H1 (cell line): ENCODE measurements around the gene PAX5. TPM values are rescaled to one million over a fixed set of nuclear protein-coding genes. Genes with fewer than 3 reads are reported as not detected.

Experiments
- CTCF ChIA-PET: fragments of 300-600 bp; sonication (Branson Sonifier 250); formaldehyde crosslinking; loops from one replicate; lab custom pipeline; 2021; ENCODE audit not compliant: partially characterized antibody; lab: Charles Lee
- POLR2A ChIA-PET: fragments of 300-600 bp; sonication (Branson Sonifier 250); formaldehyde crosslinking; loops from one replicate; lab custom pipeline; 2021; ENCODE audit warnings: inconsistent platforms; ENCODE audit not compliant: partially characterized antibody; lab: Charles Lee
- DNase-seq, 2 experiments: peaks; one replicate each; pipeline versions ENCODE4 v3.0.0 to v3.0.0-alpha.2; 2010 to 2022; ENCODE audit warnings: low spot score in 2 of 2, low read depth in 1 of 2, mixed read lengths in 1 of 2
- FAIRE-seq: peaks from 2 replicates; lab custom pipeline; 2011; peaks lifted over from hg19 to GRCh38; lab: Jason Lieb, UNC
- H2AFZ ChIP-seq: 2 replicates; pipeline ENCODE4 v1.8.1; 2012; ENCODE audit warnings: low read length, inconsistent platforms
- H2AK5ac ChIP-seq: 2 replicates; pipeline ENCODE4 v1.6.1; 2013; ENCODE audit warnings: low read depth, low read length
- H2BK120ac ChIP-seq: replicated peaks from 2 replicates; pipeline ENCODE3; 2013; ENCODE audit warnings: low read depth, low read length, inconsistent platforms
- H2BK12ac ChIP-seq: 2 replicates; pipeline ENCODE4 v1.6.1; 2013; ENCODE audit warnings: low read depth, low read length
- H2BK15ac ChIP-seq: 2 replicates; pipeline ENCODE4 v1.6.1; 2013; ENCODE audit warnings: low read length
- H2BK20ac ChIP-seq: 2 replicates; pipeline ENCODE4 v1.6.1; 2013; ENCODE audit warnings: low read length
- H2BK5ac ChIP-seq: 2 replicates; pipeline ENCODE4 v1.6.1; 2013; ENCODE audit warnings: low read depth, low read length
- H3K14ac ChIP-seq: 2 replicates; pipeline ENCODE4 v1.6.1; 2013; ENCODE audit warnings: inconsistent platforms; ENCODE audit not compliant: insufficient read length
- H3K18ac ChIP-seq: 2 replicates; pipeline ENCODE4 v1.6.1; 2013; ENCODE audit warnings: low read length; ENCODE audit errors: extremely low read depth
- H3K23ac ChIP-seq: 2 replicates; pipeline ENCODE4 v1.6.1; 2013; ENCODE audit warnings: inconsistent platforms; ENCODE audit not compliant: insufficient read length
- H3K23me2 ChIP-seq: 2 replicates; pipeline ENCODE4 v1.6.1; 2013; ENCODE audit warnings: low read depth, low read length
- H3K27ac ChIP-seq: 2 replicates; pipeline ENCODE4 v1.6.1; 2011; ENCODE audit warnings: low read depth, low read length, inconsistent platforms
- H3K27me3 ChIP-seq, 4 experiments: replicated peaks in 1 of 4; 1 replicate in 1 of 4; 2 replicates in 3 of 4; pipeline versions ENCODE4 v1.6.1 to v1.8.1; 2011 to 2013; ENCODE audit warnings: low read length in 3 of 4, mild to moderate bottlenecking in 3 of 4, inconsistent platforms in 2 of 4, mixed read lengths in 2 of 4, moderate library complexity in 1 of 4; ENCODE audit not compliant: control insufficient read depth in 3 of 4, insufficient read depth in 3 of 4; ENCODE audit errors: extremely low read depth in 1 of 4
- H3K36me3 ChIP-seq, 4 experiments: 2 replicates each; pipeline versions ENCODE4 v1.6.1 to v1.8.1; 2011 to 2013; ENCODE audit warnings: mild to moderate bottlenecking in 4 of 4, low read length in 3 of 4, moderate library complexity in 2 of 4, control low read depth in 1 of 4, inconsistent platforms in 1 of 4; ENCODE audit not compliant: insufficient read depth in 4 of 4, control insufficient read depth in 2 of 4
- H3K4ac ChIP-seq: replicated peaks from 2 replicates; pipeline ENCODE3; 2013; ENCODE audit warnings: low read length, low read depth, mixed read lengths, inconsistent platforms; ENCODE audit not compliant: insufficient read length
- H3K4me1 ChIP-seq, 4 experiments: replicated peaks in 1 of 4; 1 replicate in 1 of 4; 2 replicates in 3 of 4; pipeline versions ENCODE4 v1.6.1 to v1.8.1; 2011 to 2013; ENCODE audit warnings: low read length in 3 of 4, inconsistent platforms in 2 of 4, mixed read lengths in 1 of 4; ENCODE audit not compliant: insufficient read depth in 4 of 4, control insufficient read depth in 3 of 4
- H3K4me2 ChIP-seq, 2 experiments: 2 replicates each; pipeline versions ENCODE4 v1.6.1 to v1.8.1; 2011 to 2013; ENCODE audit warnings: low read depth in 2 of 2, low read length in 2 of 2, control low read depth in 1 of 2, inconsistent platforms in 1 of 2, mild to moderate bottlenecking in 1 of 2; ENCODE audit not compliant: insufficient read depth in 1 of 2
- H3K4me3 ChIP-seq, 4 experiments: fragments of 200-600, 300-600 bp in 1 of 4; sonication (generic), shearing (Covaris generic), sonication (Bioruptor Twin) in 1 of 4; 2 replicates each; pipeline versions ENCODE4 v1.5.1 to v1.8.1; 2011 to 2016; ENCODE audit warnings: low read length in 4 of 4, low read depth in 3 of 4, control low read depth in 2 of 4, inconsistent platforms in 2 of 4, mild to moderate bottlenecking in 2 of 4, mixed read lengths in 1 of 4, moderate library complexity in 1 of 4; ENCODE audit not compliant: insufficient read depth in 2 of 4; ENCODE audit errors: extremely low read depth in 1 of 4
- H3K56ac ChIP-seq: replicated peaks from 2 replicates; pipeline ENCODE3; 2013; ENCODE audit warnings: low read depth, mild to moderate bottlenecking, mixed read lengths, low read length, inconsistent platforms; ENCODE audit not compliant: insufficient read length
- H3K79me1 ChIP-seq: 2 replicates; pipeline ENCODE4 v1.6.1; 2013; ENCODE audit warnings: low read depth, low read length, control low read depth
- H3K79me2 ChIP-seq, 2 experiments: 2 replicates each; pipeline versions ENCODE4 v1.6.1 to v1.8.1; 2012 to 2013; ENCODE audit warnings: low read length in 2 of 2, mild to moderate bottlenecking in 2 of 2, inconsistent platforms in 1 of 2; ENCODE audit not compliant: insufficient read depth in 2 of 2, control insufficient read depth in 1 of 2
- H3K9ac ChIP-seq, 4 experiments: replicated peaks in 1 of 4; 1 replicate in 1 of 4; 2 replicates in 3 of 4; pipeline versions ENCODE4 v1.6.1 to v1.8.1; 2011 to 2013; ENCODE audit warnings: low read depth in 3 of 4, low read length in 3 of 4, control low read depth in 2 of 4, mild to moderate bottlenecking in 2 of 4, moderate library complexity in 2 of 4, inconsistent platforms in 1 of 4; ENCODE audit errors: extremely low read depth in 1 of 4
- H3K9me3 ChIP-seq, 2 experiments: 2 replicates each; pipeline versions ENCODE4 v1.6.1 to v1.8.1; 2012 to 2013; ENCODE audit warnings: mild to moderate bottlenecking in 2 of 2, moderate library complexity in 2 of 2, control low read depth in 1 of 2, inconsistent platforms in 1 of 2, low read depth in 1 of 2, low read length in 1 of 2, mixed read lengths in 1 of 2; ENCODE audit not compliant: insufficient read depth in 2 of 2
- H4K20me1 ChIP-seq, 2 experiments: replicated peaks in 1 of 2; 2 replicates each; pipeline versions ENCODE3 to v1.8.1; 2011 to 2013; ENCODE audit warnings: inconsistent platforms in 2 of 2, low read length in 2 of 2, mild to moderate bottlenecking in 1 of 2; ENCODE audit not compliant: insufficient read depth in 2 of 2, control insufficient read depth in 1 of 2
- H4K5ac ChIP-seq: 2 replicates; pipeline ENCODE4 v1.6.1; 2013; ENCODE audit warnings: low read length, low read depth, mixed read lengths, inconsistent platforms; ENCODE audit not compliant: insufficient read length
- H4K8ac ChIP-seq: 2 replicates; pipeline ENCODE4 v1.8.0; 2013; ENCODE audit warnings: mild to moderate bottlenecking, moderate library complexity, low read length, inconsistent platforms; ENCODE audit not compliant: insufficient read depth; ENCODE audit errors: extremely low read depth
- H4K91ac ChIP-seq: replicated peaks from 2 replicates; pipeline ENCODE3; 2013; ENCODE audit warnings: low read length, mixed read lengths, inconsistent platforms; ENCODE audit not compliant: insufficient read length
- FOSL1 ChIP-seq: IDR thresholded peaks from 2 replicates; pipeline ENCODE4 v1.6.1; 2011; ENCODE audit warnings: mild to moderate bottlenecking, low read depth, low read length, moderate library complexity; ENCODE audit not compliant: insufficient read depth
- HDAC2 ChIP-seq, 2 experiments: fragments of 300-600 bp in 1 of 2; sonication (generic) in 1 of 2; IDR thresholded peaks; 2 replicates each; pipeline ENCODE4 v1.6.1; 2011 to 2012; ENCODE audit warnings: low read depth in 2 of 2, low read length in 2 of 2, mild to moderate bottlenecking in 2 of 2, moderate library complexity in 2 of 2, borderline replicate concordance in 1 of 2, inconsistent platforms in 1 of 2
- MAX ChIP-seq: IDR thresholded peaks from 2 replicates; pipeline ENCODE4 v1.6.1; 2012; ENCODE audit warnings: inconsistent platforms
- NANOG ChIP-seq: IDR thresholded peaks from 2 replicates; pipeline ENCODE4 v1.6.1; 2011; ENCODE audit warnings: low read length, low read depth, mild to moderate bottlenecking, inconsistent platforms; ENCODE audit not compliant: insufficient read depth, poor library complexity, severe bottlenecking
- WGBS, 2 experiments: shearing (Covaris generic) in 1 of 2; methylation state at CpG; one replicate each; pipeline versions ENCODE4 v1.1.6 to v1.1.7; 2013 to 2015; ENCODE audit warnings: low lambda C conversion rate in 2 of 2, mixed read lengths in 2 of 2, inconsistent platforms in 1 of 2, low coverage in 1 of 2, missing lambda C conversion rate in 1 of 2; ENCODE audit not compliant: insufficient replicate concordance in 2 of 2, insufficient coverage in 1 of 2, insufficient read length in 1 of 2; ENCODE audit errors: extremely low coverage in 1 of 2, missing lambda C conversion rate in 1 of 2; 5-methylcytosine and 5-hydroxymethylcytosine counted together
- polyA plus RNA-seq, 7 experiments: library from polyadenylated mRNA; depleted of rRNA in 3 of 7; stranded (reverse) in 5 of 7; unstranded in 2 of 7; fragments of >200 nt in 5 of 7; fragments of 200-250 nt in 2 of 7; gene quantifications; 1 replicate in 5 of 7; 2 replicates in 1 of 7; 4 replicates in 1 of 7; pipeline versions ENCODE4 v1.2.1 to v1.2.3, GENCODE V29; 2011 to 2013; ENCODE audit warnings: missing spikeins in 2 of 7, mixed read lengths in 2 of 7
- total RNA-seq: library from RNA; stranded (reverse); fragmentation: NEBNext Ultra II Directional; extraction: Animal tissue kit (Norgen Biotek cat#: 25700); gene quantifications from 2 replicates; pipeline ENCODE4 v1.2.1, GENCODE V29; 2021
- TF ChIP-seq, protein P1 (sequence below): IDR thresholded peaks from 2 replicates; pipeline ENCODE4 v1.6.1; 2012; ENCODE audit warnings: inconsistent platforms
- TF ChIP-seq, protein P2 (sequence below), 3 experiments: IDR thresholded peaks; 1 replicate in 2 of 3; 2 replicates in 1 of 3; pipeline versions ENCODE4 v1.5.1 to v1.6.1; 2011; ENCODE audit warnings: low read length in 3 of 3, mild to moderate bottlenecking in 3 of 3, inconsistent platforms in 2 of 3, low read depth in 1 of 3, moderate library complexity in 1 of 3; ENCODE audit not compliant: insufficient read depth in 1 of 3; ENCODE audit errors: control extremely low read depth in 1 of 3

PAX5 gene
- total and polyA plus RNA-seq, 2 of the 8 experiments (the other 6 are each of a cell fraction or from before 2014, with no cell fraction given), result 0.29 to 0.43 TPM

DNA sequence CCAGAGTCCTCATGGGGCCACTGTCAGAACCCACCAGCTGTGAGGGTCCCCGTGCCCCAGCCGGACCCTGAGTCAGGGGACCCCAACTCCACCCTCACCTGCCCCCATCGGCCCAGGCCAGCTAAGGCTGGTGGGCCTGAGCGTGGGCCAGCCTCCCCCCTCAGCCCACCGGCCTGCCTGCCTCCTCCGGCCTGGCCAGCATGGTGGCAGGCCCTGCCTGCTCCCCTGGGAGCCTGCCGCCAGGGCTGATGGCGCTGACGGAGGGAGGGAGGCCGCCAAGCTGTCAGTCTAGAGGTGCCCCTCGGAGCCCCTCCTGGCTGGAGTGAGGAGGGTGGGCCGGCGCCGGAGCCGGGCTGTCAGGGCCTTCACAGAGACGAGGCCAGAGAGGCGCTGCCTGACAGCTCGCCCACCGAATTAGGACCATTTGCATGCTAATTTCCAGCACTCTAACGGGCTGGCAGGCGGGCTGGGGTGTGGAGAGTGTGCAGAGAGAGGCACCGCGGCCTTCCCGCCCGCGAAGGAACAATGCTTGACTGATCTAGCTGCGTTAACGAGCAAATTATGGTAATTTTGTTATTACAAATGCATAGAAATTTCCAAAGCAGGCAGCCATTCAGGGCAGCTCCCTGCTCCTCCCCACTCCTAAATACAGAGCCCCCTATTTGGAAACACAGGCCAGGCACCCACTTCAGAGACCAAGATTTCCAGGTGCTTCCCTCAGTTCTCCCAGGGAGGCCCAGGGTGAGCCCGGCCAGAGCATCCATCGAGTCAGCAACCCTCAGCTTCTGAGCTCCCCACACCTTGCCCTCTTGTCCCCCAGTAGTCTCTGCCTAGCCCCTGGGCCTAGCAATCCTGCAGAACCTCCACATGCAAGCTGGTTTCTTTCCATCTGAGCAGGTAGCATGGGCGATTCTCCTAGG is 169.3 kb downstream of the PAX5 start:
- Histone ChIP-seq H4K91ac (no peak overlapping the region), H3K18ac (no peak overlapping the region; the same call in 1 of the 2 replicates), H2AFZ (no peak overlapping the region), H3K4me3 (no peak overlapping the region; a peak in 1 of 8 replicates), H3K79me1 (no peaks in the 10 kb centered on the region), H3K27me3 (peaks cover 0 to 28% (median 21%) of the 10 kb centered on the region in 4 experiments; a peak in 5 of 7 replicates), H3K4ac (no peak overlapping the region), H2BK120ac (no peak overlapping the region), H3K4me1 (peaks cover 0 to 15% (median 4%) of the 10 kb centered on the region in 4 experiments; a peak in 6 of 7 replicates), H3K23ac (no peak overlapping the region), H2AK5ac (no peak overlapping the region), H2BK5ac (no peak overlapping the region), H3K36me3 (no peaks in the 10 kb centered on the region), H4K5ac (no peak overlapping the region), H4K20me1 (no peaks in the 10 kb centered on the region), H3K9me3 (no peaks in the 10 kb centered on the region), H4K8ac (no peak overlapping the region), H3K27ac (no peak overlapping the region), H3K9ac (no peak overlapping the region), H3K56ac (no peak overlapping the region)
- DNase-seq, result no peak
- 38% methylated on average over 22 of the region's 31 CpGs; no CpG with 5 or more reads in 1 of the 2 experiments for WGBS, 2 experiments
- TF ChIP-seq MAX (peak; percentile 49; the same call in 1 of the 2 replicates), HDAC2 (IDR thresholded peaks at IDR 0.05; ENCODE audit: borderline replicate concordance in 1 of 2, low read depth in 2 of 2, low read length in 2 of 2) (no peak), NANOG (peak; percentile 9), FOSL1 (no peak)
- TF ChIP-seq, protein P1, sequence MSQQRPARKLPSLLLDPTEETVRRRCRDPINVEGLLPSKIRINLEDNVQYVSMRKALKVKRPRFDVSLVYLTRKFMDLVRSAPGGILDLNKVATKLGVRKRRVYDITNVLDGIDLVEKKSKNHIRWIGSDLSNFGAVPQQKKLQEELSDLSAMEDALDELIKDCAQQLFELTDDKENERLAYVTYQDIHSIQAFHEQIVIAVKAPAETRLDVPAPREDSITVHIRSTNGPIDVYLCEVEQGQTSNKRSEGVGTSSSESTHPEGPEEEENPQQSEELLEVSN, result 0 out of 2 replicates have a peak, but pooled peaks have one; percentile 60
- TF ChIP-seq, protein P2, sequence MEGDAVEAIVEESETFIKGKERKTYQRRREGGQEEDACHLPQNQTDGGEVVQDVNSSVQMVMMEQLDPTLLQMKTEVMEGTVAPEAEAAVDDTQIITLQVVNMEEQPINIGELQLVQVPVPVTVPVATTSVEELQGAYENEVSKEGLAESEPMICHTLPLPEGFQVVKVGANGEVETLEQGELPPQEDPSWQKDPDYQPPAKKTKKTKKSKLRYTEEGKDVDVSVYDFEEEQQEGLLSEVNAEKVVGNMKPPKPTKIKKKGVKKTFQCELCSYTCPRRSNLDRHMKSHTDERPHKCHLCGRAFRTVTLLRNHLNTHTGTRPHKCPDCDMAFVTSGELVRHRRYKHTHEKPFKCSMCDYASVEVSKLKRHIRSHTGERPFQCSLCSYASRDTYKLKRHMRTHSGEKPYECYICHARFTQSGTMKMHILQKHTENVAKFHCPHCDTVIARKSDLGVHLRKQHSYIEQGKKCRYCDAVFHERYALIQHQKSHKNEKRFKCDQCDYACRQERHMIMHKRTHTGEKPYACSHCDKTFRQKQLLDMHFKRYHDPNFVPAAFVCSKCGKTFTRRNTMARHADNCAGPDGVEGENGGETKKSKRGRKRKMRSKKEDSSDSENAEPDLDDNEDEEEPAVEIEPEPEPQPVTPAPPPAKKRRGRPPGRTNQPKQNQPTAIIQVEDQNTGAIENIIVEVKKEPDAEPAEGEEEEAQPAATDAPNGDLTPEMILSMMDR (IDR thresholded peaks at IDR 0.05; ENCODE audit: control extremely low read depth in 1 of 3, insufficient read depth in 1 of 3, low read depth in 1 of 3, low read length in 3 of 3), result 0 out of 4 replicates have a peak, but pooled peaks of 1 of the 3 experiments have one; percentile 0
- TF ChIP-seq, all 59 proteins: peak for 4
- Histone ChIP-seq H3K79me2 (no peaks in the 10 kb centered on the region), H3K14ac (no peak overlapping the region), H3K23me2 (peaks cover 2% of the 10 kb centered on the region; the same call in 1 of the 2 replicates), H3K4me2 (peak overlapping the region; percentile 15 to 46; a peak in 3 of 4 replicates), H2BK20ac (no peak overlapping the region), H2BK12ac (no peak overlapping the region), H2BK15ac (no peak overlapping the region)
- no peak for FAIRE-seq
- POLR2A ChIA-PET, result no interaction called here
- CTCF ChIA-PET, result interaction anchor here (1.1 to 27.2 kb wide), 9 partner anchors 10 to 125 kb away, joined by 3 to 657 read pairs (median 18); no protein-coding TSS in a partner anchor
